HG03097 (cell line): ENCODE results near the gene LTBP3.
"Not testable (repeated sequence)": the region's sequence is repeated elsewhere in the genome, so short reads cannot be mapped to it uniquely, and the experiment has no call there.

Source experiments
- ATAC-seq: cut with Tn5 transposase; IDR thresholded peaks from one replicate; pipeline ENCODE4 v1.9.1; 2021; ENCODE audit not compliant: unreplicated experiment, low FRiP score

The LTBP3 gene

GRCh38 chr11:65572356-65573051, 14.3 kb upstream of the LTBP3 start, which contains the start of gene FAM89B:
TSS of gene FAM89B (plus strand) at chr11:65572538. CDS start at chr11:65572670, 132 bp downstream.
- ATAC-seq, result no peak

GRCh38 chr11:65571940-65572339, 13.8 kb upstream of the LTBP3 start:
- ATAC-seq, result no peak

DNA sequence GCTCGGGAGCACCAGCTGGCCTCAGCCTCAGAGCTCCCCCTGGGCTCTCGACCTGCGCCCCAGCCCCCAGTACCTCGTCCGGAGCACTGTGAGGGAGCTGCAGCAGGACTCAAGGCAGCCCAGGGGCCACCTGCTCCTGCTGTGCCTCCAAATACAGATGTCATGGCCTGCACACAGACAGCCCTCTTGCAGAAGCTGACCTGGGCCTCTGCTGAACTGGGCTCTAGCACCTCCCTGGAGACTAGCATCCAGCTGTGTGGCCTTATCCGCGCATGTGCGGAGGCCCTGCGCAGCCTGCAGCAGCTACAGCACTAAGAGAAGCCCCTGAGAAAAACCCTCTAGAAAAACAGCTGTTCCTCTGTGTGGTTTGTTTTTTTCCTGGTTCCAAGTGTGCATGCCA, 13.3 kb upstream of the LTBP3 start:
- ATAC-seq, result no peak

DNA sequence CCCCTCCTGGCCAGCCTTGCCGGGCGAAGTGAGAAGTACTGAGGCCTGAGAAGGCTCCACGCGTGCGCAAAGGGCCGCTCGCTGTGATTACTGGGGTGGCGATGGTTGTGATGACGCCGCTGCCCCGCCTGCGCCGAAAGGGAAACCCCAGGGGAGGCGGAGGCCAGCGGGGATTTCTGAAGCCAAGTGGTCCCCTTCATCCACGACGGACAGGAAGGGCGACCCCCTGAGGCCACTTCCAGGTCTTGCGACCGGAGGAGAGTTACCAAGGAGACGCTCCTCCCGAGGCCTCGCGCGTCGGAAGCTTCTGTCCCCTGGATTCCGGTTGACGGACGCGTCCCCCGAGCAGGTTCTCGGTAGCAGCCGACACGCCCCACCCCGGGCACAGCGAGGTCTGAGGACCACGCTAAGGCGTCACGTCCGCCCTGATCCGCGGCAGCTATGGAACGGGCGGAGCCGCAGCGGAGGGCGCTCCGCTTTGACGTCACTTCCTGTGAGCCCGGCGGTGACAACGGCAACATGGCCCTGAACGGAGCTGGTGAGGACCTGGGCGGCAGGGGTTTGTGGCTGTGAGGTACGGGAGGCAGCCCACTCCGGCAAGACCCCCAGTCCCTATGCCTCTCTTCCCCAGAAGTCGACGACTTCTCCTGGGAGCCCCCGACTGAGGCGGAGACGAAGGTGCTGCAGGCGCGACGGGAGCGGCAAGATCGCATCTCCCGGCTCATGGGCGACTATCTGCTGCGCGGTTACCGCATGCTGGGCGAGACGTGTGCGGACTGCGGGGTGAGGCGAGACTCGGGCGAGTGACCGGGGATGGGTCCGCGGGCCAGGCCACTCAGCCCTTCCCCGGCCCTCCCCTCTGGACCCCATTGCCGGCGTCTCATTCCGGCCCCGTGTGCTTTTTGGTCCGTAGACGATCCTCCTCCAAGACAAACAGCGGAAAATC, 12.1 kb upstream of the LTBP3 start, which contains the start of gene ZNRD2:
ZNRD2 (plus strand) TSS at position 505 of the 946 bp plus-strand sequence; CDS start at position 520, 15 bp downstream.
- peak; percentile 56 for ATAC-seq

- ATAC-seq, result peak; percentile 0
Measured at GRCh38 chr11:65569164-65569972, 11.2 kb upstream of the LTBP3 start.

GRCh38 chr11:65565624-65566453, 7.7 kb upstream of the LTBP3 start:
- no peak for ATAC-seq

GRCh38 chr11:65564879-65565559, 6.9 kb upstream of the LTBP3 start:
- not testable (repeated sequence) for ATAC-seq

- ATAC-seq, result no peak
Measured at GRCh38 chr11:65563601-65564000, 5.4 kb upstream of the LTBP3 start.

DNA sequence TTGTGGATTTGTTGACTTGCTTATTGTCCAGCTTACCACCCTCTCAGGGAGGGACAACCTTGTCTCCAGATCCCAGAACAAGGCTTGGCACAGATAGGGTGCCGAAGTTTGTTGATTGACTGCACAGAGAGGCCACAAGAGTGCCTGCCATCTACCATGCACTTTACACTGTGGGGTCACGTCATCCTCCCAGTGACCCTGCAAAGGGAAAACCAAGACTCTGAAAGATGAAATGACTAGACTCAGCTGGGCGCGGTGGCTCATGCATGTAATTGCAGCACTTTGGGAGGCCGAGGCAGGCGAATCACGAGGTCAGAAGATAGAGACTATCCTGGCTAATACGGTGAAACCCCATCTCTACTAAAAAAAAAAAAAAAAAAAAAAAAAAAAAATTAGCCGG, 4.6 kb upstream of the LTBP3 start:
- no peak for ATAC-seq

DNA sequence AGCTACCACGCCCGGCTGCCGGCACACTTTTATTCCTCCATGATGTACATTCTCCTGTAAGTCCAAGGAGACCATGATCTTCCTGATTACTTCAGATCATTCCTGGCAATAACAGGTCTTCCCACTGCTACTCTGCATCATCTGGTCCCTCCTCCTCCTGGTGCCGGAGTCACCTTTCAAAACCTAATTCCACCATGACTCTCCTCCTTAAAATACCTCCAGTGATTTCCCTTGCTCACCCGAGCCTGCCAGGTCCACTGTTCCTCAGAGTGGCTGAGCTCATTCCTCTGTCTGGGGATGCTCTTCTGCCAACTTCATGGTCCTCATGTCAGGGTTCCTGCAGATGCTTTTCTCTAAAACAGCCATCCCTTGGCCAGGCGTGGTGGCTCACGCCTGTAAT, 3.9 kb upstream of the LTBP3 start:
- no peak for ATAC-seq

GRCh38 chr11:65560555-65561418, 2.6 kb upstream of the LTBP3 start:
- ATAC-seq, result no peak

DNA sequence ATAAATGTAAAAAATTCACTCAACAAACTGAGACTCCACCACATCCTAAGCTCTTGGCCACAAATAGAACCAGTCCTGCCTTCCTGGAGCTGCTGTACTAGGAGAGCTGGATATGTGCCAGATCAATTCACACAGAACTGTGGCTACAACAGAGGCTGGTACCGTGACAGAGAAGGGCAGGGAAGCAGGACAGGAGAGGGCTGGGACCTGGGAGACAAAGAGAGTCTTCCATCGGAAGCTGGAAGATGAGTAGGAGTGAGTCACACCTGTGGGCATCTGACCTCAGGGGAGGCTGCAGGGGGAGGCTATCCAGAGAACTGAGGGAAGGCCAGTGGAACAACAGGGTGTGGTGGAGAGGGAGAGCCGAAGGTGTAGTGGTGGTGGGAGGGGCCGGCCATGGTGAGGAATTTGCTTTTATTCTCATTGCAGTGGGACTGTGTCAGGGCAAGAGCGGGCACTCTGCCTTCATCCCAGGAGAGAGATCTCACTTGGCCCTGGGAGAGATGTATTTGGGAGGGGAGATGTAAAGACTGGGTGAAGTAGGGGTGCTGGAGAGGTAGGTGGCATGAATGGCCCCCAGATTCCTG, 1.9 kb upstream of the LTBP3 start:
- no peak for ATAC-seq

- no peak for ATAC-seq
Measured at GRCh38 chr11:65559535-65559934, 1.4 kb upstream of the LTBP3 start.

GRCh38 chr11:65558930-65559509, 861 bp upstream of the LTBP3 start:
- ATAC-seq, result no peak

- ATAC-seq, result no peak
Measured at GRCh38 chr11:65557280-65558001, 718 bp downstream of the LTBP3 start.

GRCh38 chr11:65556470-65557279, 1.5 kb downstream of the LTBP3 start:
- ATAC-seq, result no peak
